GM10266 (cell line): ENCODE results near the gene SOS2.

Experiments
- DNase-seq: peaks from one replicate; pipeline ENCODE4 v3.0.0; 2012; ENCODE audit errors: extremely low spot score
- TF ChIP-seq, protein P1 (sequence below): IDR thresholded peaks from 2 replicates; pipeline ENCODE4 v1.5.1; 2012; ENCODE audit warnings: mild to moderate bottlenecking, low read depth; ENCODE audit not compliant: control insufficient read depth, insufficient read depth; ENCODE audit errors: missing control alignments

The SOS2 gene

DNA sequence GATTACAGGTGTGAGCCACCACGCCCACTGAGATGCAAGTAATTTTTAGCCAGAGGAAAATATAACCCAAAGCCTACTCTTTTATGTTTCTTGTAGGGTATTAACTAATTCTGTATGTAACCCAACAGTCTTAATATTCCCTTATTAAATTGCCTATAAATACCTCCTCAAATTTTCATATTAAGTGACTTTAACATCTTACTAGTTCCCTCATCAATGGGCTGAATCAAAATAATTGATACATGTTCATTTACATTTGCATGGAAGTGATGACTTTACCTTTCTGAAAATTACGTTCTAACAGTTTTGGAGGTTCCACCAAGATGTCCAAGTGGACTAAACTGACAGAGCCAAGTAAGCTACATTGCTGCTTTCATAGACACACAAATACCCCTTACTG, 3.1 kb downstream of the SOS2 start:
- no peak for DNase-seq
- TF ChIP-seq, protein P1, sequence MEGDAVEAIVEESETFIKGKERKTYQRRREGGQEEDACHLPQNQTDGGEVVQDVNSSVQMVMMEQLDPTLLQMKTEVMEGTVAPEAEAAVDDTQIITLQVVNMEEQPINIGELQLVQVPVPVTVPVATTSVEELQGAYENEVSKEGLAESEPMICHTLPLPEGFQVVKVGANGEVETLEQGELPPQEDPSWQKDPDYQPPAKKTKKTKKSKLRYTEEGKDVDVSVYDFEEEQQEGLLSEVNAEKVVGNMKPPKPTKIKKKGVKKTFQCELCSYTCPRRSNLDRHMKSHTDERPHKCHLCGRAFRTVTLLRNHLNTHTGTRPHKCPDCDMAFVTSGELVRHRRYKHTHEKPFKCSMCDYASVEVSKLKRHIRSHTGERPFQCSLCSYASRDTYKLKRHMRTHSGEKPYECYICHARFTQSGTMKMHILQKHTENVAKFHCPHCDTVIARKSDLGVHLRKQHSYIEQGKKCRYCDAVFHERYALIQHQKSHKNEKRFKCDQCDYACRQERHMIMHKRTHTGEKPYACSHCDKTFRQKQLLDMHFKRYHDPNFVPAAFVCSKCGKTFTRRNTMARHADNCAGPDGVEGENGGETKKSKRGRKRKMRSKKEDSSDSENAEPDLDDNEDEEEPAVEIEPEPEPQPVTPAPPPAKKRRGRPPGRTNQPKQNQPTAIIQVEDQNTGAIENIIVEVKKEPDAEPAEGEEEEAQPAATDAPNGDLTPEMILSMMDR = no peak

DNA sequence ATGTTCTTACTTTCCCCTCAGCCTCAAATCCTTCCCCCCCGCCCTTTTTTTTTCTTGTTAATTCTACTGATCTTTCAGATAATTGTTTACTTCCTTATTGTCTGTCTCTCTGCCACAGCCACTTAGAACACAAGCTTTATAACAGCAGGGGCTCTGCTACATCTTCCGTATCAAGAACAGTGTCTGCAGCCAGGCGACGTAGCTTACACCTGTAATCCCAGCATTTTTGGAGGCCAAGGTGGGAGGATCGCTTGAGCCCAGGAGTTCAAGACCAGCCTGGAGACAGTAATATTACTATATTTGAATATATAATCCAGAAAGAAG, 5.4 kb downstream of the SOS2 start:
- no peak for DNase-seq
- TF ChIP-seq, protein P1 = no peak

DNA sequence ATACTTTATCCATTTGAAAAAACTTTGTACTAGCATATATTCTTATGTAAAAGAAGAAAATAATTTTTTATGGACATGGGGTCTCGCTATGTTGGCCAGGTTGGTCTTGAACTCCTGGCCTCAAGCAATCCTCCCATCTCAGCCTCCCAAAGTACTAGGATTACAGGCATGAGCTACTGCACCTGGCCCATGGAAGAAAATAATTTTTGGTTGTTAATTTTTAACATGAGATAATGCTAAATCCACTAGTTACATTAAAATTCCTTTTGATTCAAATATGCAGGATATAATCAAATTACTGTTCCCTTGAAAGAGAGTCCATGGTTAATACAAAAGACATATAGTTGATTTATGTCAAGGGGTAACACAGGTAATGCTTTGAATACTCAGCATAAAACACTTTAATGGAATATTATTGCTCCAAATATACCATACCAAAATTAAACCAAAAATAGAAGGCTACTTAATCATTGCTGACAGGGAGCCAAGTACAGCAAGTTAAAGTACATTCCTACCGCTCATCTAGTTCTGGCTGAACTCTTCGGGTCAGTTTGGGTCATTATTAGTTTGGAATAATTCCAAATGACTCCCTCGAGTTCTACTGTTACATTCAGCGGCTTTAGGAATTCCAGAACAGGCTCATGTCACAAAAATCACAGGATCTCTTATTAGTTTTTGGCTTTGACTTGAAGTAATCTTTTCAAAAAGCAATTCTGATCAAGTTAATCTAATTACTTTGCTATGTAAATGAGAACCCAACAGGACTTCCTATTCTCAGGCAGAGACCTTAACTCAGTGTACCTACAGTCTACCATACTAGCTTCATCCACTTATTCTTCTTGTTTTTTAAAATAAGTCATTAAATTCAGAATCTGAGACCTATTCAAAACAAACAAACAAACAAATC, 6.1 kb downstream of the SOS2 start:
- TF ChIP-seq, protein P1 = no peak
- no peak for DNase-seq

DNA sequence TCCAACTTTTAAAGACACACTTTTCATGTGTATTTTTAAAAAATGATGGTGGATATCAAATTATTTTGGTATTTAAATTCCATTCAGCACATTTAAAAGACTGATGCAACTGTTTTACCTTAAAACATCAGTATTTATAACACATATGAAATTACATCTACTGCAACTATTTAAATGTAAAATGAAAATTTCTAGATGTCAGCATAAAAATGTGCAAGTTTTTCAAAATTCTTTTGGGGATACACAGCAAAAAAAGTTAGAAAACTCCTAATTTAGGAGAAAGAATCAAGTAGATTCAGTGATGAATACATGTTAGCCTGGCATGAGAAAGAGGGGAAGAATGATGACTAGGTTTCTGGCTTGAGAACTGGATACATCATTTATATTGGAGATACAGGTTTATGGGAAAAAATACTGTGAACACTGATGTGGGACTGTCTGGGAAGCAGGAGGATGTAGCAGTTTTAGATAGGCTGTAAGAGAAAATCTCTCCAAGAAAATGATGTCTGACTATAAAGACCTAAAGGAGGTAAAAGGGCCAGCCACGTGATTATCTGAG, 9.2 kb downstream of the SOS2 start:
- TF ChIP-seq, protein P1 = no peak
- DNase-seq = no peak

DNA sequence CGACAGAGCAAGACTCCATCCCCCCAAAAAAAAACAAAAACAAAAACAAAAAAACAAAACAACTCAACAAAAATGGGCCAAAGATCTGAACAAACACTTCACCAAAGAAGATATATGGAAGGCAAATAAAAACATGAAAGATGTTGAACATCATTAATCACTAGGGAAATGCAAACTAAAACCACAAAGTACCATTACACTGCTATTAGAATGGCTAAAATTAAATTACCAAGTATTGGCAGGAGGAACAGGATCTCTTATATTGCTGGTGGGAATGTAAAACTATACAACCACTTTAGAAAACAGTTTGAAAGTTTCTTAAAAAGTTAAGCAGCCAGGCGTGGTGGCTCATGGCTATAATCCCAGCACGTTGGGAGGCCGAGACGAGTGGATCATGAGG, 12.9 kb downstream of the SOS2 start:
- DNase-seq = no peak
- TF ChIP-seq, protein P1 = no peak

DNA sequence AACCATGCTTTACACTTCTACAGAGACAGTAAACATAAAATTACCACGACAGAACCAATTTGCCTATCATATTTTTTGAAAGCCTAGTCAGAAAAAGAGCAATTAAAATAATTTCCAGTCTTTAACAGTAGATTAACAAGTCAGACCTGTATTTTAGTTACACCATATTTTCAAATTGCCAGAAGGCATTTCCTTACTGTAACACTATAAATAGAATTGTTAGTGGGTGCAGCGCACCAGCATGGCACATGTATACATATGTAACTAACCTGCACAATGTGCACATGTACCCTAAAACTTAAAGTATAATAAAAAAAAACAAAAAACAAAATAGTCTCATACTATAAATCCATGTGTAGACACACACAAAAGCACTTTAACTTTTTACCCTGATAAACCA, 16.0 kb downstream of the SOS2 start:
- no peak for DNase-seq
- TF ChIP-seq, protein P1 = no peak

DNA sequence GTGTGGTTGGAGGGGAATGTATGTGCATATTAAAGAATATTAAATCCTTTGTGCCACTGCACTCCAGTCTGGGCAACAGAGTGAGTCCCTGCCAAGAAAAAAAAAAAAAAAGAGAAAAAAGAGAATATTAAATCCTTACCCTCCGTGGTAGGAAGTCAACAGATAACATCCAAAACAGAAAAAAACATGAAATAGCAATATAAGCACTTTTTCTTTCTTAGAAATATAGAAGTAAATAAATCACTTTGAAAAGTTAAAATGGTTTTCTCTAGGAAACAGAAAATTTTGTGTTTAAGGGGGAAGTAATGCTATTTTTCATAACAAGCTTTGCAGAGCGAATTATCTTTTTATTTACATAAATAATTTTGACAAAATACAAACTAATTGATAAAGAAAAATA, 17.6 kb downstream of the SOS2 start:
- no peak for DNase-seq
- TF ChIP-seq, protein P1 = no peak
